GM19324 (cell line): ENCODE results near the gene PITHD1.
"Not testable (repeated sequence)": the region's sequence is repeated elsewhere in the genome, so short reads cannot be mapped to it uniquely, and the experiment has no call there.

ENCODE experiments used
- ATAC-seq: cut with Tn5 transposase; IDR thresholded peaks from one replicate; pipeline ENCODE4 v1.9.1; 2021; ENCODE audit warnings: mild to moderate bottlenecking, moderate library complexity; ENCODE audit not compliant: unreplicated experiment, low FRiP score

PITHD1 gene

GRCh38 chr1:23797478-23798448 is 19.5 kb downstream of the PITHD1 start:
- ATAC-seq, result no peak

GRCh38 chr1:23798662-23799142 is 20.5 kb downstream of the PITHD1 start:
- ATAC-seq, result no peak

- no peak for ATAC-seq
These were observed 21.0 kb downstream of the PITHD1 start for GRCh38 chr1:23799255-23799569.

GRCh38 chr1:23799570-23800399 is 21.6 kb downstream of the PITHD1 start:
- ATAC-seq, result peak; percentile 10

- ATAC-seq, result peak; percentile 84
These were observed 22.5 kb downstream of the PITHD1 start, which contains the start of gene GALE for GRCh38 chr1:23800400-23801337. TSS of gene GALE (minus strand) at chr1:23800754. CDS start at chr1:23799007, 1,747 bp downstream.

GRCh38 chr1:23801338-23801748 is 23.1 kb downstream of the PITHD1 start:
- no peak for ATAC-seq

GRCh38 chr1:23801876-23802275 is 23.7 kb downstream of the PITHD1 start:
- no peak for ATAC-seq

GRCh38 chr1:23802809-23803342 is 24.7 kb downstream of the PITHD1 start:
- not testable (repeated sequence) for ATAC-seq

- no peak for ATAC-seq
These were observed 25.5 kb downstream of the PITHD1 start for GRCh38 chr1:23803674-23804073.

GRCh38 chr1:23804183-23804835 is 26.1 kb downstream of the PITHD1 start:
- ATAC-seq, result no peak

GRCh38 chr1:23805025-23805424 is 26.8 kb downstream of the PITHD1 start:
- ATAC-seq, result no peak

- no peak for ATAC-seq
These were observed 28.1 kb downstream of the PITHD1 start for GRCh38 chr1:23806280-23806679.

- no peak for ATAC-seq
These were observed 29.2 kb downstream of the PITHD1 start for GRCh38 chr1:23807453-23807852.

- ATAC-seq, result no peak
These were observed 31.5 kb downstream of the PITHD1 start for GRCh38 chr1:23809751-23810171.

- ATAC-seq, result no peak
These were observed 32.8 kb downstream of the PITHD1 start for GRCh38 chr1:23810818-23811540.

GRCh38 chr1:23814016-23814415 is 35.8 kb downstream of the PITHD1 start:
- ATAC-seq, result no peak

- no peak for ATAC-seq
These were observed 38.1 kb downstream of the PITHD1 start for GRCh38 chr1:23816361-23816760.

- ATAC-seq, result no peak
These were observed 38.7 kb downstream of the PITHD1 start for GRCh38 chr1:23816906-23817305.

GRCh38 chr1:23817633-23818032 is 39.4 kb downstream of the PITHD1 start:
- no peak for ATAC-seq
